Naive thymus-derived CD8-positive, alpha-beta T cell (primary cell): Measurements from ENCODE around the gene TMEM259. TPM values are rescaled to one million over a fixed set of nuclear protein-coding genes. Genes with fewer than 3 reads are reported as not detected.

Experiments
- ATAC-seq, 2 donors: fragments of 150-1000 bp; cut with Tn5 transposase in 1 of 2; sonication (Bioruptor Pico), chemical (Tn5 transposase) in 1 of 2; 1 replicate in 1 of 2; 2 replicates in 1 of 2; pipeline ENCODE4 v1.10.0; 2021; ENCODE audit warnings: mild to moderate bottlenecking in 2 of 2, moderate library complexity in 2 of 2
- POLR2A ChIA-PET: fragments of 350-600 bp; sonication (Branson Sonifier 250); formaldehyde crosslinking; loops from one replicate; lab custom pipeline; 2021; ENCODE audit warnings: antibody characterized with exemption; lab: Charles Lee
- DNase-seq, 10 donors: peaks; one replicate each; pipeline versions ENCODE4 v3.0.0 to v3.0.0-alpha.2; 2020 to 2022
- H3K27ac Mint-ChIP-seq, 10 donors: one replicate each; pipeline ENCODE4 v1.8.0; 2020 to 2022; ENCODE audit warnings: mild to moderate bottlenecking in 10 of 10, mixed read lengths in 10 of 10, moderate library complexity in 4 of 10, inconsistent platforms in 1 of 10
- H3K27me3 Mint-ChIP-seq, 5 donors: one replicate each; pipeline ENCODE4 v1.8.0; 2021 to 2022; ENCODE audit warnings: mixed read lengths in 5 of 5
- H3K36me3 Mint-ChIP-seq, 3 donors: one replicate each; pipeline ENCODE4 v1.8.0; 2020 to 2022; ENCODE audit warnings: mixed read lengths in 3 of 3, mild to moderate bottlenecking in 2 of 3, inconsistent platforms in 1 of 3
- H3K4me1 Mint-ChIP-seq, 4 donors: one replicate each; pipeline ENCODE4 v1.8.0; 2021 to 2022; ENCODE audit warnings: mixed read lengths in 4 of 4
- H3K4me3 Mint-ChIP-seq, 10 donors: one replicate each; pipeline ENCODE4 v1.8.0; 2020 to 2022; ENCODE audit warnings: mild to moderate bottlenecking in 10 of 10, mixed read lengths in 10 of 10, moderate library complexity in 6 of 10, inconsistent platforms in 1 of 10
- H3K9me3 Mint-ChIP-seq, 9 donors: one replicate each; pipeline ENCODE4 v1.8.0; 2020 to 2022; ENCODE audit warnings: mixed read lengths in 9 of 9, mild to moderate bottlenecking in 3 of 9, inconsistent platforms in 1 of 9, moderate library complexity in 1 of 9
- polyA plus RNA-seq, 3 donors: library from polyadenylated mRNA; unstranded; fragments of 300-500 nt; fragmentation: Illumina TruSeq; gene quantifications; one replicate each; pipeline ENCODE4 v1.2.3, GENCODE V29; 2021
- total RNA-seq, 8 experiments: library from RNA in 2 of 8; stranded (reverse) in 2 of 8; gene quantifications; one replicate each; pipeline ENCODE4 v1.2.3 and lab custom pipeline; 2021 to 2026

TMEM259 gene
- total and polyA plus RNA-seq, 5 experiments from 2014 or later, result 37.9 to 365 (median 77.0) TPM

GRCh38 chr19:961866-962620, 58.9 kb downstream of the TMEM259 start:
- H3K4me1 Mint-ChIP-seq, result no peaks in the 10 kb centered on the region
- no peak overlapping the region for H3K4me3 Mint-ChIP-seq
- no peaks in the 10 kb centered on the region for H3K36me3 Mint-ChIP-seq
- no peaks in the 10 kb centered on the region for H3K27me3 Mint-ChIP-seq
- no peak for DNase-seq
- POLR2A ChIA-PET, result interaction anchor here (0.6 to 0.7 kb wide), 2 partner anchors 42 to 380 kb away, joined by 3 to 6 read pairs; no protein-coding TSS in a partner anchor
- H3K9me3 Mint-ChIP-seq, result no peaks in the 10 kb centered on the region
- H3K27ac Mint-ChIP-seq, result no peak overlapping the region
- no peak for ATAC-seq

- Mint-ChIP-seq H3K4me3 (no peak overlapping the region), H3K27ac (no peak overlapping the region), H3K36me3 (no peaks in the 10 kb centered on the region), H3K9me3 (no peaks in the 10 kb centered on the region), H3K4me1 (no peaks in the 10 kb centered on the region), H3K27me3 (no peaks in the 10 kb centered on the region)
- POLR2A ChIA-PET, result no interaction called here
- DNase-seq, result no peak
- ATAC-seq, result no peak
Measured at GRCh38 chr19:960601-960938, 60.4 kb downstream of the TMEM259 start.

DNA sequence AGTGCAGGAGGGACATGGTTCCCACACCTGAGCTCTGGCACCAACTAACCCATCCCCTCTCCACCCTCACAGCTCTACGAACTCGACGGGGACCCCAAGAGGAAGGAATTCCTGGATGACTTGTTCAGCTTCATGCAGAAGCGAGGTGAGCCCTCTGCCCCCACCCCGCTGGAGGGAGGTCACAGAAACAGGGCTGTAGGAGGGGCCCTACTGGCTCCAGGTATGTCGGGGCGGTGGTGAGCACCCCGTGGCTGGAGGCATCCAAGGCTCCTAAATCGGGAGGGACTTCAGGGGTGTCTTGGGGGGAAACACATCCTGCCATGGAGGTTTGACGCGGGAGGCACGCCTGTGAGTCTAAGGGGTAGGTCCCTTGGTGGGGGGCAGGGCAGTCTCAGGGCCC, 60.9 kb downstream of the TMEM259 start:
- Mint-ChIP-seq H3K4me3 (no peak overlapping the region), H3K4me1 (no peaks in the 10 kb centered on the region), H3K9me3 (no peaks in the 10 kb centered on the region), H3K36me3 (no peaks in the 10 kb centered on the region), H3K27me3 (no peaks in the 10 kb centered on the region), H3K27ac (peak overlapping the region in 1 of 10 donors; percentile 46)
- DNase-seq (no peak), ATAC-seq (no peak)
- POLR2A ChIA-PET, result no interaction called here

Other genes with a start within 250 kb of the TMEM259 start
- 100 to 1,000 TPM; 321 to 323 TPM for gene PTBP1, start 223.7 kb downstream of the TMEM259 start, total RNA-seq
- gene PTBP1, start 223.7 kb downstream of the TMEM259 start, polyA plus RNA-seq, result 100 to 1,000 TPM; 110 to 190 (median 110) TPM
- gene PLPPR3, start 199.2 kb downstream of the TMEM259 start, total RNA-seq, result not detected
- not detected for gene PLPPR3, start 199.2 kb downstream of the TMEM259 start, polyA plus RNA-seq
- gene AZU1, start 193.3 kb downstream of the TMEM259 start, total RNA-seq, result under 1 TPM; 0.21 to 0.36 TPM
- gene AZU1, start 193.3 kb downstream of the TMEM259 start, polyA plus RNA-seq, result not detected
- gene PRTN3, start 180.1 kb downstream of the TMEM259 start, total RNA-seq, result not detected
- not detected for gene PRTN3, start 180.1 kb downstream of the TMEM259 start, polyA plus RNA-seq
- gene ELANE, start 168.8 kb downstream of the TMEM259 start, total RNA-seq, result not detected
- gene ELANE, start 168.8 kb downstream of the TMEM259 start, polyA plus RNA-seq, result not detected
- gene CFD, start 161.5 kb downstream of the TMEM259 start, total RNA-seq, result 1 to 10 TPM; 2.4 to 3.9 TPM
- 1 to 10 TPM; 3.6 to 10.0 (median 4.3) TPM for gene CFD, start 161.5 kb downstream of the TMEM259 start, polyA plus RNA-seq
- gene MED16, start 127.9 kb downstream of the TMEM259 start, total RNA-seq, result 10 to 100 TPM; 65.9 to 68.8 TPM
- 100 to 1,000 TPM in 1 of 3 donors, 10 to 100 TPM in 2; 54.3 to 117 (median 72.4) TPM for gene MED16, start 127.9 kb downstream of the TMEM259 start, polyA plus RNA-seq
- not detected for gene RNU6-9, start 127.6 kb downstream of the TMEM259 start, total RNA-seq
- gene RNU6-9, start 127.6 kb downstream of the TMEM259 start, polyA plus RNA-seq, result not detected
- 100 to 1,000 TPM; 179 to 184 TPM for gene R3HDM4, start 107.9 kb downstream of the TMEM259 start, total RNA-seq
- 100 to 1,000 TPM; 137 to 238 (median 182) TPM for gene R3HDM4, start 107.9 kb downstream of the TMEM259 start, polyA plus RNA-seq
- gene KISS1R, start 103.8 kb downstream of the TMEM259 start, total RNA-seq, result 1 to 10 TPM; 1.4 to 2.6 TPM
- gene KISS1R, start 103.8 kb downstream of the TMEM259 start, polyA plus RNA-seq, result under 1 TPM; 0.18 to 0.58 (median 0.52) TPM
- gene ARID3A, start 95.1 kb downstream of the TMEM259 start, total RNA-seq, result 1 to 10 TPM; 3.5 to 5.0 TPM
- gene ARID3A, start 95.1 kb downstream of the TMEM259 start, polyA plus RNA-seq, result under 1 TPM; 0.09 to 0.58 (median 0.16) TPM
- 10 to 100 TPM; 50.6 to 54.1 TPM for gene WDR18, start 36.8 kb downstream of the TMEM259 start, total RNA-seq
- gene WDR18, start 36.8 kb downstream of the TMEM259 start, polyA plus RNA-seq, result 10 to 100 TPM; 51.2 to 72.7 (median 64.1) TPM
- not detected for gene GRIN3B, start 20.7 kb downstream of the TMEM259 start, total RNA-seq
- gene GRIN3B, start 20.7 kb downstream of the TMEM259 start, polyA plus RNA-seq, result not detected
- not detected for gene RNU6-2, start 399 bp upstream of the TMEM259 start, total RNA-seq
- gene RNU6-2, start 399 bp upstream of the TMEM259 start, polyA plus RNA-seq, result not detected
- gene CNN2, start 5.5 kb upstream of the TMEM259 start, total RNA-seq, result 100 to 1,000 TPM; 211 to 216 TPM
- gene CNN2, start 5.5 kb upstream of the TMEM259 start, polyA plus RNA-seq, result 100 to 1,000 TPM; 498 to 693 (median 515) TPM
- gene ABCA7, start 19.0 kb upstream of the TMEM259 start, total RNA-seq, result 100 to 1,000 TPM; 221 to 232 TPM
- 10 to 100 TPM in 1 of 3 donors, 1 to 10 TPM in 2; 4.2 to 14.4 (median 8.7) TPM for gene ABCA7, start 19.0 kb upstream of the TMEM259 start, polyA plus RNA-seq
- 1,000 to 10,000 TPM; 1,025 to 1,060 TPM for gene ARHGAP45, start 46.0 kb upstream of the TMEM259 start, total RNA-seq
- gene ARHGAP45, start 46.0 kb upstream of the TMEM259 start, polyA plus RNA-seq, result 100 to 1,000 TPM; 261 to 681 (median 358) TPM
- 10 to 100 TPM; 88.0 to 95.3 TPM for gene POLR2E, start 74.3 kb upstream of the TMEM259 start, total RNA-seq
- gene POLR2E, start 74.3 kb upstream of the TMEM259 start, polyA plus RNA-seq, result 100 to 1,000 TPM; 159 to 233 (median 187) TPM
- 100 to 1,000 TPM; 207 to 225 TPM for gene GPX4, start 82.9 kb upstream of the TMEM259 start, total RNA-seq
- gene GPX4, start 82.9 kb upstream of the TMEM259 start, polyA plus RNA-seq, result 100 to 1,000 TPM; 370 to 465 (median 405) TPM
- 10 to 100 TPM; 69.7 to 82.4 TPM for gene SBNO2, start 153.1 kb upstream of the TMEM259 start, total RNA-seq
- 1 to 10 TPM in 2 of 3 donors, under 1 TPM in 1; 0.68 to 2.3 (median 1.0) TPM for gene SBNO2, start 153.1 kb upstream of the TMEM259 start, polyA plus RNA-seq
- gene STK11, start 184.7 kb upstream of the TMEM259 start, total RNA-seq, result 10 to 100 TPM; 91.5 to 96.0 TPM
- gene STK11, start 184.7 kb upstream of the TMEM259 start, polyA plus RNA-seq, result 10 to 100 TPM; 12.3 to 43.9 (median 20.3) TPM
- gene CBARP, start 216.9 kb upstream of the TMEM259 start, total RNA-seq, result not detected
- not detected for gene CBARP, start 216.9 kb upstream of the TMEM259 start, polyA plus RNA-seq
- gene ATP5F1D, start 220.6 kb upstream of the TMEM259 start, total RNA-seq, result 10 to 100 TPM; 83.9 to 89.0 TPM
- 100 to 1,000 TPM; 214 to 264 (median 262) TPM for gene ATP5F1D, start 220.6 kb upstream of the TMEM259 start, polyA plus RNA-seq
- 10 to 100 TPM; 31.2 to 35.4 TPM for gene MIDN, start 227.5 kb upstream of the TMEM259 start, total RNA-seq
- 1 to 10 TPM; 1.1 to 8.2 (median 6.6) TPM for gene MIDN, start 227.5 kb upstream of the TMEM259 start, polyA plus RNA-seq
- gene CIRBP, start 248.2 kb upstream of the TMEM259 start, total RNA-seq, result 100 to 1,000 TPM; 565 to 579 TPM
- gene CIRBP, start 248.2 kb upstream of the TMEM259 start, polyA plus RNA-seq, result 100 to 1,000 TPM; 204 to 273 (median 262) TPM